H9 (cell line): Measurements from ENCODE around the gene MAP3K1. TPM values are rescaled to one million over a fixed set of nuclear protein-coding genes. Genes with fewer than 3 reads are reported as not detected.

Experiments used
- DNase-seq: peaks from one replicate; pipeline ENCODE4 v3.0.0-alpha.2; 2017
- H2AFZ ChIP-seq: one replicate; pipeline ENCODE4 v1.6.1; 2013; ENCODE audit warnings: mild to moderate bottlenecking, low read length, control low read depth, moderate library complexity
- H2AK5ac ChIP-seq: 2 replicates; pipeline ENCODE4 v1.6.1; 2013; ENCODE audit warnings: low read length, control low read depth, mixed read lengths; ENCODE audit not compliant: insufficient read length
- H2BK120ac ChIP-seq: one replicate; pipeline ENCODE4 v1.6.1; 2013; ENCODE audit warnings: low read depth, mild to moderate bottlenecking, low read length, control low read depth, inconsistent platforms; ENCODE audit not compliant: poor library complexity, severe bottlenecking
- H2BK12ac ChIP-seq: 2 replicates; pipeline ENCODE4 v1.6.1; 2013; ENCODE audit warnings: low read length, control low read depth, mixed read lengths, low read depth; ENCODE audit not compliant: insufficient read length
- H2BK15ac ChIP-seq: 2 replicates; pipeline ENCODE4 v1.6.1; 2013; ENCODE audit warnings: low read depth, low read length, control low read depth
- H2BK20ac ChIP-seq: one replicate; pipeline ENCODE4 v1.6.1; 2013; ENCODE audit warnings: low read depth, mild to moderate bottlenecking, low read length, control low read depth, inconsistent platforms; ENCODE audit not compliant: poor library complexity, severe bottlenecking
- H2BK5ac ChIP-seq: 2 replicates; pipeline ENCODE4 v1.6.1; 2013; ENCODE audit warnings: low read length, control low read depth, mixed read lengths; ENCODE audit not compliant: insufficient read length
- H3K14ac ChIP-seq: 2 replicates; pipeline ENCODE4 v1.6.1; 2013; ENCODE audit warnings: low read length, control low read depth; ENCODE audit not compliant: insufficient read depth
- H3K18ac ChIP-seq: 2 replicates; pipeline ENCODE4 v1.6.1; 2013; ENCODE audit warnings: low read depth, mild to moderate bottlenecking, mixed read lengths, low read length, control low read depth; ENCODE audit not compliant: insufficient read length
- H3K23ac ChIP-seq: 2 replicates; pipeline ENCODE4 v1.6.1; 2013; ENCODE audit warnings: low read length, control low read depth, mixed read lengths, low read depth; ENCODE audit not compliant: insufficient read length
- H3K23me2 ChIP-seq: 2 replicates; pipeline ENCODE4 v1.6.1; 2013; ENCODE audit warnings: low read depth, mild to moderate bottlenecking, mixed read lengths, low read length, control low read depth; ENCODE audit not compliant: insufficient read length, poor library complexity, severe bottlenecking
- H3K27ac ChIP-seq: 2 replicates; pipeline ENCODE4 v1.5.1; 2013; ENCODE audit warnings: low read length, control low read depth, mixed read lengths, low read depth; ENCODE audit not compliant: insufficient read length
- H3K27me3 ChIP-seq: 2 replicates; pipeline ENCODE4 v1.6.1; 2013; ENCODE audit warnings: low read length, control low read depth, inconsistent platforms; ENCODE audit not compliant: insufficient read depth
- H3K4ac ChIP-seq: 2 replicates; pipeline ENCODE4 v1.6.1; 2013; ENCODE audit warnings: low read depth, mild to moderate bottlenecking, control low read depth, inconsistent platforms, low read length, moderate library complexity
- H3K4me1 ChIP-seq: 2 replicates; pipeline ENCODE4 v1.6.1; 2013; ENCODE audit warnings: low read length, control low read depth, inconsistent platforms; ENCODE audit not compliant: insufficient read depth
- H3K4me2 ChIP-seq: 2 replicates; pipeline ENCODE4 v1.6.1; 2013; ENCODE audit warnings: low read length, control low read depth, mixed read lengths; ENCODE audit not compliant: insufficient read length, insufficient read depth
- H3K56ac ChIP-seq: 2 replicates; pipeline ENCODE4 v1.6.1; 2013; ENCODE audit warnings: low read depth, mild to moderate bottlenecking, mixed read lengths, low read length, control low read depth; ENCODE audit not compliant: insufficient read length
- H3K79me1 ChIP-seq: 2 replicates; pipeline ENCODE4 v1.6.1; 2013; ENCODE audit warnings: low read depth, mild to moderate bottlenecking, moderate library complexity, low read length, control low read depth, inconsistent platforms; ENCODE audit not compliant: insufficient read depth, poor library complexity, severe bottlenecking
- H3K79me2 ChIP-seq: 2 replicates; pipeline ENCODE4 v1.6.1; 2013; ENCODE audit warnings: low read length, control low read depth, inconsistent platforms; ENCODE audit not compliant: insufficient read depth
- H3K9ac ChIP-seq: 2 replicates; pipeline ENCODE4 v1.6.1; 2013; ENCODE audit warnings: low read length, control low read depth, mixed read lengths; ENCODE audit not compliant: insufficient read length; ENCODE audit errors: extremely low read depth
- H3K9me3 ChIP-seq: one replicate; pipeline ENCODE4 v1.6.1; 2013; ENCODE audit warnings: low read depth, low read length, inconsistent platforms; ENCODE audit not compliant: control insufficient read depth
- H3T11ph ChIP-seq: one replicate; pipeline ENCODE4 v1.6.1; 2013; ENCODE audit warnings: mild to moderate bottlenecking, low read length, control low read depth, inconsistent platforms
- H4K20me1 ChIP-seq: one replicate; pipeline ENCODE4 v1.6.1; 2013; ENCODE audit not compliant: control insufficient read depth, insufficient read length, insufficient read depth
- H4K5ac ChIP-seq: 2 replicates; pipeline ENCODE4 v1.6.1; 2013; ENCODE audit warnings: low read depth, mild to moderate bottlenecking, mixed read lengths, low read length, control low read depth; ENCODE audit not compliant: insufficient read length
- H4K8ac ChIP-seq: replicated peaks from 2 replicates; pipeline ENCODE4 v1.6.1; 2013; ENCODE audit warnings: low read length, control low read depth, mixed read lengths, low read depth; ENCODE audit not compliant: insufficient read length
- H4K91ac ChIP-seq: 2 replicates; pipeline ENCODE4 v1.6.1; 2013; ENCODE audit warnings: low read depth, mild to moderate bottlenecking, moderate library complexity, mixed read lengths, low read length, control low read depth; ENCODE audit not compliant: insufficient read length
- H3K27ac Mint-ChIP-seq, 3 experiments: 2 replicates in 2 of 3; 3 replicates in 1 of 3; pipeline ENCODE4 v1.8.0; 2020 to 2021; ENCODE audit warnings: mixed read lengths in 3 of 3, mild to moderate bottlenecking in 1 of 3, moderate library complexity in 1 of 3
- H3K27me3 Mint-ChIP-seq: 2 replicates; pipeline ENCODE4 v1.8.0; 2021; ENCODE audit warnings: low read depth, mild to moderate bottlenecking, moderate library complexity, mixed read lengths
- H3K36me3 Mint-ChIP-seq, 3 experiments: 2 replicates in 2 of 3; 3 replicates in 1 of 3; pipeline ENCODE4 v1.8.0; 2020 to 2021; ENCODE audit warnings: low read depth in 3 of 3, mixed read lengths in 3 of 3; ENCODE audit not compliant: insufficient read depth in 1 of 3
- H3K4me1 Mint-ChIP-seq, 2 experiments: 2 replicates each; pipeline ENCODE4 v1.8.0; 2020; ENCODE audit warnings: mixed read lengths in 2 of 2
- H3K4me3 Mint-ChIP-seq, 2 experiments: 2 replicates in 1 of 2; 3 replicates in 1 of 2; pipeline ENCODE4 v1.8.0; 2020 to 2021; ENCODE audit warnings: mild to moderate bottlenecking in 2 of 2, mixed read lengths in 2 of 2, moderate library complexity in 1 of 2
- H3K9me3 Mint-ChIP-seq, 2 experiments: 2 replicates in 1 of 2; 3 replicates in 1 of 2; pipeline ENCODE4 v1.8.0; 2020; ENCODE audit warnings: mild to moderate bottlenecking in 2 of 2, mixed read lengths in 2 of 2, moderate library complexity in 1 of 2
- CTCF ChIP-seq: fragments of 200-600 bp; sonication (generic); conservative IDR thresholded peaks from 3 replicates; pipeline ENCODE4 v1.8.0; 2021; ENCODE audit warnings: antibody characterized with exemption, mild to moderate bottlenecking
- WGBS: extraction: QIAGEN DNeasy Blood & Tissue Kit; methylation state at CpG from one replicate; pipeline ENCODE4 v1.1.7; 2013; ENCODE audit warnings: missing lambda C conversion rate, low lambda C conversion rate, mixed read lengths; ENCODE audit not compliant: insufficient read length; ENCODE audit errors: extremely low coverage; 5-methylcytosine and 5-hydroxymethylcytosine counted together
- total RNA-seq: library from RNA; stranded (reverse); gene quantifications from 2 replicates; pipeline ENCODE4 v1.2.1, GENCODE V29; 2021

MAP3K1 gene
- total RNA-seq, 1 experiment from 2014 or later, result 11.1 TPM

GRCh38 chr5:56918054-56918453, 102.7 kb downstream of the MAP3K1 start:
- Histone ChIP-seq H3K79me2 (no peaks in the 10 kb centered on the region), H4K8ac (no peak overlapping the region), H2BK20ac (no peak overlapping the region), H3K4me1 (no peaks in the 10 kb centered on the region), H2AK5ac (no peak overlapping the region), H4K5ac (no peak overlapping the region), H3K9me3 (peaks cover 4% of the 10 kb centered on the region), H4K91ac (no peak overlapping the region), H2BK12ac (no peak overlapping the region), H3K4ac (no peak overlapping the region), H3T11ph (no peak overlapping the region), H3K14ac (no peak overlapping the region), H2BK120ac (no peak overlapping the region), H2AFZ (no peak overlapping the region), H3K23ac (no peak overlapping the region), H4K20me1 (no peaks in the 10 kb centered on the region), H2BK5ac (no peak overlapping the region), H3K79me1 (no peaks in the 10 kb centered on the region), H3K9ac (no peak overlapping the region), H3K27ac (no peak overlapping the region), H3K27me3 (no peaks in the 10 kb centered on the region), H3K18ac (no peak overlapping the region), H3K4me2 (no peak overlapping the region), H3K23me2 (no peaks in the 10 kb centered on the region), H2BK15ac (no peak overlapping the region), H3K56ac (no peak overlapping the region)
- no peak overlapping the region for H3K4me3 Mint-ChIP-seq
- no CpG with 5 or more reads among the region's 2 CpGs for WGBS
- H3K27me3 Mint-ChIP-seq, result no peaks in the 10 kb centered on the region
- peaks cover 0 to 6% of the 10 kb centered on the region in 2 experiments; a peak in 1 of 5 replicates for H3K9me3 Mint-ChIP-seq
- peaks cover 21 to 34% (median 32%) of the 10 kb centered on the region in 3 experiments for H3K36me3 Mint-ChIP-seq
- DNase-seq, result peak; percentile 33
- peak overlapping the region; percentile 3 to 49 (median 26); a peak in 5 of 7 replicates for H3K27ac Mint-ChIP-seq
- TF ChIP-seq CTCF, result no peak
- H3K4me1 Mint-ChIP-seq, result peaks cover 9% of the 10 kb centered on the region in 2 experiments; a peak in 3 of 4 replicates
